Ovary (tissue), 3 donors: ENCODE measurements around the gene CD36.

Experiments
- EP300 ChIP-seq: sonication (generic); formaldehyde crosslinking; IDR thresholded peaks from one replicate; pipeline ENCODE4 v1.6.1; 2017; ENCODE audit warnings: antibody characterized with exemption
- POLR2A ChIP-seq: fragments of 450-650 bp; IDR thresholded peaks from one replicate; pipeline ENCODE4 v1.6.1; 2017; ENCODE audit warnings: antibody characterized with exemption, mild to moderate bottlenecking, moderate library complexity
- TF ChIP-seq, protein P1 (sequence below), 3 donors: fragments of 450-650 bp in 2 of 3; fragments of 200-600 bp in 1 of 3; IDR thresholded peaks; one replicate each; pipeline versions ENCODE4 v1.5.1 to v1.8.0; 2016 to 2022; ENCODE audit warnings: antibody characterized with exemption in 3 of 3, mild to moderate bottlenecking in 1 of 3
- donor health status: DM: no; HTN: no; CAD: no.

DNA sequence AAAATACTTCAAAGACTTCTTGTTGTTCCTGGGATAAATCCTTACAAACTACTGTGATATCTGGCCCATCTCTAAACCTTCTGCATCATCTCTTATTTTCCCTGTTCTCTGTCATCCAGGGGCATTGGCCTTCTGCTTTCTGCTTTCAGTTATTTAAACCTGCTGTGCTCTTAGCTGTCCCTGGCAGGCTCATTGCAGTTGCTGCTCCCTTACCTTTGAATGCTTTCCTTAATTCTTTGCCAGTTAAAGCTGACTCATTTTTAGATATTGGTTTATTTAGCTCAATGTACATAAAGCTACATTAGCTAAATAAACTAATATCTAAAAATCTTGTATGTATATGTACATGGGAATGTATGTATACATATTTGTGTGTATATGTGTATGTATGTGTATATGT is 40.6 kb upstream of the CD36 start:
- TF ChIP-seq, protein P1, sequence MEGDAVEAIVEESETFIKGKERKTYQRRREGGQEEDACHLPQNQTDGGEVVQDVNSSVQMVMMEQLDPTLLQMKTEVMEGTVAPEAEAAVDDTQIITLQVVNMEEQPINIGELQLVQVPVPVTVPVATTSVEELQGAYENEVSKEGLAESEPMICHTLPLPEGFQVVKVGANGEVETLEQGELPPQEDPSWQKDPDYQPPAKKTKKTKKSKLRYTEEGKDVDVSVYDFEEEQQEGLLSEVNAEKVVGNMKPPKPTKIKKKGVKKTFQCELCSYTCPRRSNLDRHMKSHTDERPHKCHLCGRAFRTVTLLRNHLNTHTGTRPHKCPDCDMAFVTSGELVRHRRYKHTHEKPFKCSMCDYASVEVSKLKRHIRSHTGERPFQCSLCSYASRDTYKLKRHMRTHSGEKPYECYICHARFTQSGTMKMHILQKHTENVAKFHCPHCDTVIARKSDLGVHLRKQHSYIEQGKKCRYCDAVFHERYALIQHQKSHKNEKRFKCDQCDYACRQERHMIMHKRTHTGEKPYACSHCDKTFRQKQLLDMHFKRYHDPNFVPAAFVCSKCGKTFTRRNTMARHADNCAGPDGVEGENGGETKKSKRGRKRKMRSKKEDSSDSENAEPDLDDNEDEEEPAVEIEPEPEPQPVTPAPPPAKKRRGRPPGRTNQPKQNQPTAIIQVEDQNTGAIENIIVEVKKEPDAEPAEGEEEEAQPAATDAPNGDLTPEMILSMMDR (IDR thresholded peaks at IDR 0.05) = no peak
- TF ChIP-seq EP300 (no peak), POLR2A (no peak)
